Measurements from ENCODE around the gene BCO1. TPM values are rescaled to one million over a fixed set of nuclear protein-coding genes. Genes with fewer than 3 reads are reported as not detected.
A peak's percentile ranks its signal among the peaks of the same experiment; 100 is the strongest.

BCO1 gene
- total RNA-seq, 1 donor from 2014 or later, result 2.0 TPM

- Mint-ChIP-seq H3K9me3 (no peaks in the 10 kb centered on the region), H3K27me3 (no peaks in the 10 kb centered on the region), H3K4me1 (ENCODE audit: unreplicated experiment) (peaks cover 22% of the 10 kb centered on the region), H3K27ac (peak overlapping the region; percentile 93), H3K4me3 (peak overlapping the region; percentile 94), H3K36me3 (peaks cover 3% of the 10 kb centered on the region)
- no peak for DNase-seq (ENCODE audit: extremely low spot score, unreplicated experiment)
- TF ChIP-seq CTCF (conservative IDR thresholded peaks at IDR 0.05), result no peak
Observed at GRCh38 chr16:81313701-81314602, 75.5 kb downstream of the BCO1 start.

- peaks cover 28% of the 10 kb centered on the region for H3K4me1 Mint-ChIP-seq (ENCODE audit: unreplicated experiment)
- H3K4me3 Mint-ChIP-seq, result peak within 1 kb of the TSS; percentile 94
Observed at GRCh38 chr16:81314603-81315270, 76.2 kb downstream of the BCO1 start, which contains the start of gene GAN. TSS of gene GAN (plus strand) at chr16:81314962. CDS start at chr16:81315114, 152 bp downstream.

GRCh38 chr16:81315271-81316175, 77.0 kb downstream of the BCO1 start:
- Mint-ChIP-seq H3K4me3 (peak overlapping the region; percentile 94), H3K4me1 (ENCODE audit: unreplicated experiment) (peaks cover 28% of the 10 kb centered on the region), H3K27ac (peak overlapping the region; percentile 93), H3K9me3 (no peaks in the 10 kb centered on the region), H3K27me3 (no peaks in the 10 kb centered on the region), H3K36me3 (peaks cover 3% of the 10 kb centered on the region)
- peak; percentile 74 for DNase-seq (ENCODE audit: extremely low spot score, unreplicated experiment)
- TF ChIP-seq CTCF (conservative IDR thresholded peaks at IDR 0.05), result no peak

More at GRCh38 chr16:81314603-81315270, 76.2 kb downstream of the BCO1 start, which contains the start of gene GAN:
- H3K27me3 Mint-ChIP-seq, result no peaks in the 10 kb centered on the region
- no peak for TF ChIP-seq CTCF (conservative IDR thresholded peaks at IDR 0.05)
- peak; percentile 94 for DNase-seq (ENCODE audit: extremely low spot score, unreplicated experiment)
- peaks cover 3% of the 10 kb centered on the region for H3K36me3 Mint-ChIP-seq
- peak within 1 kb of the TSS; percentile 93 for H3K27ac Mint-ChIP-seq
- no peaks in the 10 kb centered on the region for H3K9me3 Mint-ChIP-seq

- Mint-ChIP-seq H3K27me3 (no peaks in the 10 kb centered on the region), H3K27ac (peak overlapping the region; percentile 88), H3K36me3 (peaks cover 3% of the 10 kb centered on the region), H3K4me3 (peak overlapping the region; percentile 93), H3K9me3 (no peaks in the 10 kb centered on the region), H3K4me1 (ENCODE audit: unreplicated experiment) (peaks cover 28% of the 10 kb centered on the region)
- no peak for TF ChIP-seq CTCF (conservative IDR thresholded peaks at IDR 0.05)
- no peak for DNase-seq (ENCODE audit: extremely low spot score, unreplicated experiment)
Observed at GRCh38 chr16:81316176-81316496, 77.6 kb downstream of the BCO1 start.

GRCh38 chr16:81318711-81319110, 80.2 kb downstream of the BCO1 start:
- H3K27me3 Mint-ChIP-seq, result no peaks in the 10 kb centered on the region
- no peak overlapping the region for H3K27ac Mint-ChIP-seq
- H3K4me1 Mint-ChIP-seq (ENCODE audit: unreplicated experiment), result peaks cover 22% of the 10 kb centered on the region
- H3K36me3 Mint-ChIP-seq, result peaks cover 3% of the 10 kb centered on the region
- H3K4me3 Mint-ChIP-seq, result no peak overlapping the region
- H3K9me3 Mint-ChIP-seq, result no peaks in the 10 kb centered on the region
- TF ChIP-seq CTCF (conservative IDR thresholded peaks at IDR 0.05), result peak; percentile 30
- DNase-seq (ENCODE audit: extremely low spot score, unreplicated experiment), result no peak

Data from type B pancreatic cell (in vitro differentiated cells).